ENCODE results near the gene MSMP.

Gene MSMP

GRCh38 chr9:35717132-35717870, 36.8 kb downstream of the MSMP start:
- DNase-seq: no peak

GRCh38 chr9:35716230-35716629, 37.8 kb downstream of the MSMP start:
- no peak for DNase-seq

DNA sequence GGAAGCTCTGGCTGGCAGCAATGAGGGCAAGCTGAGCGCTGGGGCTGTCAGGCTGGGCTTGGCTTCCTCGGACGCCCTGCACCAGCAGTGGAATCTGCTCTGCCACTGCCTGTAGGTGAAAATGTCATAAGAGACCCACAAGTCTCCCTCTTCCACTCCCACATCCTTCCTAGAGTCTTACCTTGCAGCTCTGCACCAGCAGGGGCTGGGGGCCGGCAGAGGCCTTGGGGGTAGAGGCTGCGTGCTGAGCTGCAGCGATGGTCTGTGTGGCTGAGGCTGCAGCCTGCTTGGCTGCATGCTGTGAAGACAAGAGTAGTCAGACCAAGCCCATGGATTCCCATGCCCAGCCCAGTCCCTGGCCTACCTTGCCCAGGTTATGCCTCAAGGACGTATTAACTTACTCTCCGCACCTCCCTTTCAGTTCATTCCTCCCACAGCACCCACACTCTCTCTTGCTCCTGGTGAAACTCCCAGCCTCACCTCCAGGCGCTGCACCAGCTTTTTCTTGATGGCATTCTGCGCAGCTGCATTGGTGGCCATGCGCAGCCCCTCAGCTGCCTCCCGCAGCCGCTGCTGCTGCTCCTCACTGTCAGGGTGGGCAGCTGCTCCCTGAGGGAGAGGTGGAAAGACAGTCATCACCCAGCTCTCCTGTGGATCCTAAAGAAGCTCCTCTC, 39.4 kb downstream of the MSMP start:
- DNase-seq: no peak

- no peak for DNase-seq
Observed at GRCh38 chr9:35714123-35714522, 40.0 kb downstream of the MSMP start.

- no peak for DNase-seq
Observed at GRCh38 chr9:35713578-35713977, 40.5 kb downstream of the MSMP start.

DNA sequence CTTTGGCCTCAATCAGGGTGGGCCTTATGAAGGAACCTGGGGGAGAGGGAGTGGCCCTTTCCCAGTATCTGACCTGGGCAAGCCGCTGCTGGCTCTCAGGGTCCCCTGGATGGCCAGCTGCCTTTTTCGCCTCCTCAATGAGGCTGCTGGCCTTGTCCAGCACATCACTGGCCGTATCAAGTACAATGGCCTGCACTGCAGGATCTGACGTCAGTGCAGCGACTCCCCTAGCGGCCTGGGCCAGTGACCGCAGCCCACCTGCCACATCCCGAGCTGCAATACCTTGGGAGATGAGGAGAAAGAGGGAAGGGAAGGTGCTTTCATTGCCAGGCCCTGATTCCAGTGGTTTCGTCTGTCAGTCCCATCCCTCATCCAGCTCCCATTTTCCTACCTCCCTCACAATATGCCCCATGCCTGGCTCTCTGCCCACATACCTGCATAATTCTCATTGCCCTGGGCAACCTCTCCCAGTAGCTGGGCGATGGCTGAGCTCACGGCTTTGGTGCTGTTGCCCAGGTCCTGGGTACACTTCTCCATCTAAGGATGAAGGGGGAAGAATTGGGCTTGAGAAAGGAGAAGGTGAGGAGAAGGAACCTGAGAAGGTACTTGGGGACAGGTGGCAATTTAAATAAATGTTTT, 41.2 kb downstream of the MSMP start:
- no peak for DNase-seq

- DNase-seq: no peak
Observed at GRCh38 chr9:35711501-35712428, 42.3 kb downstream of the MSMP start.

GRCh38 chr9:35710818-35711500, 43.1 kb downstream of the MSMP start:
- DNase-seq: no peak

DNA sequence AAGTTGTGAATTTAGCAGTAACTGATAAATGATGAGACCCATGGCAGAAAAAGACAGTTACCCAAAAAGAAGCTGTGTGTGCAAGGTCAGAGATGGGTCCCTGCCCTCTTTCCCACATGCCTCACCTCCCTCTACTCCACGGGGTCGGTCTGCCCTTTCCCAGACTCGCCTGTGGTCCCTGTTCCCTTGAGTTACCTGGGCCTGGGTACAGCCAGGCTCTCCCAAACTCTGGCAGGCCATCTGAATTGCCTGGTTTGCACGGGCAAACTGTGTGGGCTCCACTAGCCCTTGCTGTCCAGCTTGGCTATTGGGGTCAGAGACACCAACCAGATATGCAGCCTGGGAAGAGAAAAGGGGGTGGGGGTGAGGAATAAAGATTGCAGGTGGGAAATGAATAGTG, 45.9 kb downstream of the MSMP start:
- DNase-seq: no peak

- no peak for DNase-seq
Observed at GRCh38 chr9:35706951-35707350, 47.1 kb downstream of the MSMP start.

- no peak for DNase-seq
Observed at GRCh38 chr9:35705836-35706430, 48.1 kb downstream of the MSMP start.

DNA sequence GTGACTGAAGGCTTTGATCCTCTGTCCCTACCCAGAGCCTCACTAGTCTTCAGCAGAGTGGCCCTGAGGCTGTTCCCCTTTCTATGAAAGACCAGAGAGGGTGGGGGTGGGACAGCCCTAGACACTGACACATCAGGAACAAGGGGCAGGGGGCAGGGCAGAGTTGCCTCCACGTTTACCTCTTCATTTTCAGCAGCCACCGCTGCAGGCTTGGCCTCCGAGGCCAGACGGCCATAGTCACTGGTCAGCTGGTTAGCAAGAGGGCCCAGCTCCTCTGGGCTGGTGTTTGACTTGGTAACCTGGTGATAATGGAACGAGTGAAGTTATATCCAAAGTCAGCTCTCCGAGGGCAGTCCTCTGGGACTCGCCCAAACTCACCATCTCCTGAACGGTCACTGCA, 48.7 kb downstream of the MSMP start:
- DNase-seq: no peak

GRCh38 chr9:35703906-35704672, 50.0 kb downstream of the MSMP start:
- DNase-seq: no peak
